ENCODE data around the gene GSG1.

- TF ChIP-seq CTCF (IDR thresholded peaks at IDR 0.05) (no peak), KAT7 (CRISPR knock-in tag; IDR thresholded peaks at IDR 0.05; ENCODE audit: borderline replicate concordance) (no peak), ELF4 (CRISPR knock-in tag; IDR thresholded peaks at IDR 0.05; ENCODE audit: low read depth) (no peak), ZNF281 (CRISPR knock-in tag; IDR thresholded peaks at IDR 0.05) (no peak), USF2 (CRISPR knock-in tag; IDR thresholded peaks at IDR 0.05) (no peak), CREM (CRISPR knock-in tag; IDR thresholded peaks at IDR 0.05) (no peak), USF1 (CRISPR knock-in tag; IDR thresholded peaks at IDR 0.05) (no peak), PREB (CRISPR knock-in tag; IDR thresholded peaks at IDR 0.05; ENCODE audit: borderline replicate concordance) (no peak), TP53 (CRISPR knock-in tag; IDR thresholded peaks at IDR 0.05) (no peak), ETV6 (CRISPR knock-in tag; IDR thresholded peaks at IDR 0.05) (no peak), TCF7 (CRISPR knock-in tag; IDR thresholded peaks at IDR 0.05; ENCODE audit: low read depth) (no peak), MXD4 (CRISPR knock-in tag; IDR thresholded peaks at IDR 0.05; ENCODE audit: borderline replicate concordance) (no peak), SP1 (CRISPR knock-in tag; conservative IDR thresholded peaks at IDR 0.05) (no peak), IRF1 (CRISPR knock-in tag; IDR thresholded peaks at IDR 0.05) (no peak)
These were observed 22.5 kb upstream of the GSG1 start for GRCh38 chr12:13125996-13126395.

Measured in WTC11 (cell line).